SK-MEL-5 (cell line): ENCODE measurements around the gene TADA1. TPM values are rescaled to one million over a fixed set of nuclear protein-coding genes. Genes with fewer than 3 reads are reported as not detected.
"Not testable (repeated sequence)": the region's sequence is repeated elsewhere in the genome, so short reads cannot be mapped to it uniquely, and the experiment has no call there.

ENCODE experiments used
- DNase-seq: peaks from one replicate; pipeline ENCODE4 v3.0.0-alpha.2; 2016; ENCODE audit warnings: low read depth, low spot score
- in situ Hi-C: cut with HindIII; loops from 2 replicates; pipeline ENCODE4 v1.10.0; 2016; ENCODE audit warnings: low sequenced_read_pairs, high pct_unique_total_duplicates, low pct_unique_long_range_greater_than_20kb
- total RNA-seq: library from RNA; depleted of rRNA; stranded (reverse); fragments of >200 nt; shearing (Covaris generic); gene quantifications from 2 replicates; pipeline ENCODE4 v1.2.3, GENCODE V29; 2014

Gene TADA1
- total RNA-seq, 1 experiment from 2014 or later: 20.7 TPM

- in situ Hi-C loops: no loop called here
Measured at GRCh38 chr1:166903232-166903631, 27.2 kb upstream of the TADA1 start.

GRCh38 chr1:166902279-166902678 is 26.2 kb upstream of the TADA1 start:
- DNase-seq: peak; percentile 48
- in situ Hi-C loops: no loop called here

More at GRCh38 chr1:166903232-166903631, 27.2 kb upstream of the TADA1 start:
- DNase-seq: no peak

GRCh38 chr1:166900987-166901386 is 24.9 kb upstream of the TADA1 start:
- DNase-seq: no peak
- in situ Hi-C loops: no loop called here

- no peak for DNase-seq
- in situ Hi-C loops: no loop called here
Measured at GRCh38 chr1:166899769-166900168, 23.7 kb upstream of the TADA1 start.

DNA sequence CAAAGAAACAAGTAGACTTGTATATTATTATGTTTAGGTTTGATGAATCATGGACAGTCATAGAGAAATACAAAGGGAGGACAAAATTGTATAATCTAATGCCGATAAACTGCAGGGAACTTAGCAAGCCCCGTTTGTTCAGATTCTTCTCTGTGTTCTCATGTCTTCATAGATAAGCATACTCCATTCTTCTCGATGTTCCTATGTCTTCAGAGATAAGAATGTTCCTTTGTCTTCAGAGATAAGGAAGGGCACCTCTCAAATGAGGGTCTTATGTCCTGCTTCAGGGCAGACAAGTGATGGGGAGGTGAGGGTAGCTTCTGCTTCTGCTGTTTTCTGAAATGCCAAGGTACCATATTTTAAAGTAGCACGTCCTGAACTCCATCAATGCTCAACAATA is 19.7 kb upstream of the TADA1 start:
- no peak for DNase-seq
- in situ Hi-C loops: no loop called here

- in situ Hi-C loops: no loop called here
- DNase-seq: no peak
Measured at GRCh38 chr1:166889776-166890175, 13.7 kb upstream of the TADA1 start.

DNA sequence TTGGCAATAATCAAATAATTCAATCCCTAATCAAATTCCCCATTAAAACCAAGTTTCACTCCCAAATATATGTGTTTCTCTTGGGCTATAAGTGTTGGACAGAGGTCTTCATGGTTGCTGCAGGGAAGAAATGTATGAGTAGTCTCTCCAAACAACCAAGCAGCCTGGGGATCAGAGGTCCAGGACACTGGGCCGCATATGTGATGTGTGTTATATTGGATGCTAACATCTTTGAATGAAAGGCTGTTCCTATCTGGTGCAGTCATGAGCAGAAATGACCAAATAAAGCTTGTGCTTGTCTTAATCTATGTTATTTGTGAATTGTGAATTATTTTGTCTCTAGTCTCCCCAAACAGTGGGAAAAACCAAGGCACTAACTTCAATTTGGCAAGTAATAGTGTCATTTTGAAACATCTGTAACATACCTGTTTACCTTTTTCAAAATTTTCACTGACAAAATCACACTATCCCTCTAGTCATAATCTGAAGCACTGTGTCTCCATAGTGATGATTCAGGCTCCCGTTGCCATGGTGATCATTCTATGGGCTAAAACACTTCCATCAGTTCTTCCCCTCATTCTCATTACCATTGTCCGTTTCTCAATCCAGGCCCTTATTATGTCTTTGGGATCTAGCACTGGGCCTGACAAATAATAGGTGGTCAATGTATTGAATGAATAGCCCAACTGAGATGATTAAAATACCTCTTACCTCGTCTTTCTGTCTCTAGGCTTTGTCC is 12.5 kb upstream of the TADA1 start:
- in situ Hi-C loops: no loop called here
- DNase-seq: no peak

- in situ Hi-C loops: no loop called here
- DNase-seq: no peak
Measured at GRCh38 chr1:166884971-166885370, 8.9 kb upstream of the TADA1 start.

DNA sequence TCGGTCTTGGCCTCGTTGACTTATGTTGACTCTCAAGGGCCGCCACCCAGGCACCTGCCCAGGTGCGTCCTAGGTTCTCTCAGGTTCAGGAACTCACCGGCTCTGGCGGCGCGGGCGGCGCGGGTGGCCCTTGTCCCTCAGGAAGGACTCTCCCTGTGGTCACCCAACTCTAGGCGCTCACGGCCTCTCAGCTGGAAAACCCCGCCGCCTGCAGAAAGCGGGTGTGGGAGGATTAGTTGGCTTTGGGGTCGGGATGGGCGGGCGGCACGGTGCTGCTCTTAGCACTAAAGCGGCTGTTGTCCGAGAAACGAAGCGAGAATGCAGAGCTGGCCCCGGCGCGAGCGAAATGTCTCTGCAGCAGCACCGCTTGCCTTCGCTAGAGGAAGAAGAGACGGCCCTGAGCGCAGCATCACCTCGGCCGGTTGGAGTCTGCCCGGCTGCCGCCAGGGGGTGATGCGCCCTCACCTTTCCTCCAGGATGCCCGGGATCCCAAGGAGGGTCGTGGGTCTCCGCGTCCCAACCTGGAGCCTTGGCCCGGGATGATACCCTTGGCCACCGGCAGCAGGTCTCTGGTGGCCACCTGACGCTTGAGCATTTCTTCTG is 8.1 kb upstream of the TADA1 start:
- in situ Hi-C loops: no loop called here
- DNase-seq: peak; percentile 31

- in situ Hi-C loops: no loop called here
- no peak for DNase-seq
Measured at GRCh38 chr1:166882893-166883292, 6.8 kb upstream of the TADA1 start.

DNA sequence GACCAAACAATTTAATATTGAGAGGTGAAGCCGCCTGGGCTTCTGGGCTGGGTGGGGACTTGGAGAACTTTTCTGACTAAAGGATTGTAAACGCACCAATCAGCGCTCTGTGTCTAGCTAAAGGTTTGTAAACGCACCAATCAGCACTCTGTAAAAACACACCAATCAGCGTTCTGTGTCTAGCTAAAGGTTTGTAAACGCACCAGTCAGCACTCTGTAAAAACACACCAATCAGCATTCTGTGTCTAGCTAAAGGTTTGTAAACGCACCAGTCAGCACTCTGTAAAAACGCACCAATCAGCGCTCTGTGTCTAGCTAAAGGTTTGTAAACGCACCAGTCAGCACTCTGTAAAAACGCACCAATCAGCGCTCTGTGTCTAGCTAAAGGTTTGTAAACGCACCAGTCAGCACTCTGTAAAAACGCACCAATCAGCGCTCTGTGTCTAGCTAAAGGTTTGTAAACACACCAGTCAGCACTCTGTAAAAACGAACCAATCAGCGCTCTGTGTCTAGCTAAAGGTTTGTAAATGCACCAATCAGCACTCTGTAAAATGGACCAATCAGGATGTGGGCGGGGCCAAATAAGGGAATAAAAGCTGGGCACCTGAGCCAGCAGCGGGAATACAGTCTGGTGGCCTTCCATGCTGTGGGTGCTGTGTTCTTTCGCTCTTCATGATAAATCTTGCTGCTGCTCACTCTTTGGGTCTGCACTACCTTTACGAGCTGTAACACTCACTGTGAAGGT is 2.3 kb upstream of the TADA1 start:
- not testable (repeated sequence) for DNase-seq

GRCh38 chr1:166876540-166876838 is 425 bp upstream of the TADA1 start:
- DNase-seq: no peak
- in situ Hi-C loops: no loop called here

More for the DNA sequence above, 2.3 kb upstream of the TADA1 start:
- in situ Hi-C loops: not testable (repeated sequence)

DNA sequence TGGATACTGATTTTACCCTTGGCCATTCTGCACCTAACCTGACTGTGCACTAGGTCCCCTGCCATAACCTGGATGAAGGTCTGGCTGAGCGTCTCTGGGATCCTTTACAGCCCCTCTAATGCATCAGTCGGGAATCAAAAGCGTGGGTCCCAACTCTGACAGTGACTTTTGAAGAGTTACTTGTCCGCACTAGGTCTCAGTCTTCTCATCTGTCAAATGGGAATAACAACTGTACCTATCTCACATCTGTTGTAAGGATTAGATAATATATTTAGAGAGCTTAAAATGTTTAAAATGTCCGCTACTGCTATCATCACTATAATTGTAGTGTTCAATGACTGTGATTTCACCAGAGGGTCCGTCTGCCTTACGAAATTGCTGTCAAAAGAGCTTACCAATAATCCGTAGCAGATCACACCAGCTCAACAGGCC is 746 bp downstream of the TADA1 start:
- in situ Hi-C loops: no loop called here
- DNase-seq: no peak

DNA sequence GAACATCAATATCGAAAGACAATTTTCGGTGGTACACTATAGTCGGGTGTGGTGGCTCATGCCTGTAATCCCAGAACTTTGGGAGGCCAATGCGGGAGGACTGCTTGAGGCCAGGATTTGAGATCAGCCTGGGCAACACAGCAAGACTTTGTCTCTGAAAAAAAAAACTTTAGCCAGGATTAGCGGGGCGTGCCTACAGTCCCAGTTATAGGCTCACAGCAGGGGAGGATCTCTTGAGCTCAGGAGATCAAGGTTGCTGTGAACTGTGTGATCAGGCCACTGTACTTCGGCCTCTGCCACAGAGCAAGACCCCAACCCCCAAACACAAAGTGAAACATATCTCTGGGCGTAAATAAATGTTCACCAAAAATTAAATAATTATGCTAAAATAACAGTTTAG is 1.6 kb downstream of the TADA1 start:
- in situ Hi-C loops: no loop called here
- DNase-seq: peak; percentile 26

GRCh38 chr1:166870584-166870983 is 5.5 kb downstream of the TADA1 start:
- in situ Hi-C loops: no loop called here
- DNase-seq: no peak

- DNase-seq: no peak
- in situ Hi-C loops: no loop called here
Measured at GRCh38 chr1:166869318-166870099, 6.6 kb downstream of the TADA1 start.

- in situ Hi-C loops: no loop called here
- DNase-seq: no peak
Measured at GRCh38 chr1:166868639-166869038, 7.4 kb downstream of the TADA1 start.

DNA sequence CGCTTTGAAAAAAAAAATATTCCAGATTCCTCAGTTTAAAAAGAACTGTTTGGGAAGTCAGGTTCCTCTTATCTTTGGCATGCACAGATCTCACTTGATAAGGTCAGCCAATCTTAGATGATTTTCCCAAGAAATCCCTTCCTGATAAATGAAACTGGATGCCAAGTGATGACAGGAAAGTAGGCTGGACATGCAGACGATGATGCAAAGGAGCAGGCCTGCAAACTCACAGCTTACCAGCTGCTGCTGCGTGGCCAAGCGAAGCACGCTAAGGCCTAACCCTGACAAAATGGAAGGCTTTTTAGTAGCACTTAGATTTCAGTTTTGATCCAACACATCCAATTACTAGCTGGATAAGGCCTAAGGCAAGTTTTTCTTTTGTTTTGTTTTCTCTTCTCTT is 10.1 kb downstream of the TADA1 start:
- in situ Hi-C loops: no loop called here
- DNase-seq: no peak
